Tongue (tissue), 2 donors: ENCODE data around the gene GAL3ST1. TPM values are rescaled to one million over a fixed set of nuclear protein-coding genes. Genes with fewer than 3 reads are reported as not detected.
A peak's percentile ranks its signal among the peaks of the same experiment; 100 is the strongest.
"Not testable (repeated sequence)": the region's sequence is repeated elsewhere in the genome, so short reads cannot be mapped to it uniquely, and the experiment has no call there.

Experiments
- DNase-seq: peaks from one replicate; pipeline ENCODE4 v3.0.0-alpha.2; 2015
- total RNA-seq: library from RNA; depleted of rRNA; stranded (reverse); fragments of >200 nt; gene quantifications from one replicate; pipeline ENCODE4 v1.2.3, GENCODE V29; 2014

GAL3ST1 gene
- total RNA-seq, 1 donor from 2014 or later = 5.3 TPM

DNA sequence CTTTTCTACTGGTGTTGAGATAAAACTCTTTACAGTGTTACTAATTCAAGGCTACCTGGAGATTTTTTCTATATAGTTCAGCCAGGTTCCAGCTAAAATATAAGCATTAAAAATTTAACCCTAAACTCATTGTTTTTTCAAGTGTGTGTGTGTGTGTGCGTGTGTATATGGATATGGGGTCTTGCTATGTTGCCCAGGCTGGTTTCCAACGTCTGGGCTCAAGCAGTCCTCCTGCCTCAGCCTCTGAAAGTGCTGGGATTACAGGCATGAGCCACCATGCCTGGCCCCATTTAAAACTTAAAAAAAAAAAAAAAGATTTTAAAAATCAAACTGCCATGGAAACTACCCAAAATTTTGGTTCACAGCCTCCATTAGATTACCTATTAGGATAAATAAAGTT lies 21.7 kb upstream of the GAL3ST1 start:
- no peak for DNase-seq

DNA sequence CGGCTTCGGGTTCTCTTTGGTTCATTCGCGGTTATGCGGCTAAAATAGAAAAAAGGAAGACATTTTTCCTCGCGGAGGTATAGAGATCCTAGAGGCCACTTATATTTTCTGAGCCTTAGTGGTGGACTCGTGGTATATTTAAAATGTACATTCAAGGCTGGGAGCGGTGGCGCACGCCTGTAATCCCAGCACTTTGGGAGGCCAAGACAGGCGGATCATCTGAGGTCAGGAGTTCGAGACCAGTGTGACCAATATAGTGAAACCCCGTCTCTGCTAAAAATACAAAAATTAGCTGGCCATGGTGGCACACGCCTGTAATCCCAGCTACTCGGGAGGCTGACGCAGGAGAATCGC lies 17.9 kb upstream of the GAL3ST1 start:
- not testable (repeated sequence) for DNase-seq

DNA sequence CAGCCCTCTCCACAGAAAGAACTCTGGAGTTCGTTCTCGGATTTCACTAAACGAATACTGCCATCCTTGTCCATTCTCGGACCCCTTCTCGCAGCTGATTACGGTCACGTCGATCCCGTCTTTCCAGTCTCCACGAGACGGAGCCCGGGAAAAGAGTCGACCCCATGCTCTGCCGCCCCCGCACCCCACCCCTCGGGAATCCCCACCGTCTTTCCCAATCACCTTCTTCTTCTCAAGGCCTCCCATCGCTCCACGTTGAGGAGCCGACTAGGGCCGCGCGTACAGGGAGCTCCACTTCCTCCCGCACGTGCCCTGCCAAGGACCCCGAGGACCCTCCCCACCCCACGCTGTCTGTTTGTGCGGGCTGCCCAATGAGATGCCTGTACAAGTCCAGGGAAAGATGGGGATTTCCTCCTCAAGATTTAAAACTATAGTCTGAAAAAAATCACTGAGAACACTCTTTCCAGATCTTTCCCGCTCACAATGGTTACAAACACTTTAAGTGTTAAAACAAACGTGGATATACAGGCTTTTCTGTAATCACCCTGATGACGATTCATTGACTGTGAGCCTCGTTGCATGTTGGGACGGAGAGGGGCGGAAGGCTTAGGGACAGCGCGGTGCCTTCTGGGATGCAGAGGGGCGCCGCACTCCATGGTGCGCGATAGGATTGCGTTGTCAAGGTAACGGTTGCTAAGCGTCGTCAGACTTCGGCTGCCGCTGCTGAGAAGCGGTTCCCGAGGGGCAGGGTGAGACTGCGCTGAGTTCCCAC lies 17.3 kb upstream of the GAL3ST1 start, which contains the start of gene PES1:
Gene PES1, minus strand, starts transcription at position 323 of the 772 bp plus-strand sequence. Its CDS starts 77 bp downstream, at position 246.
- DNase-seq = peak; percentile 99

GRCh38 chr22:30591191-30591587 lies 16.7 kb upstream of the GAL3ST1 start:
- DNase-seq = no peak

DNA sequence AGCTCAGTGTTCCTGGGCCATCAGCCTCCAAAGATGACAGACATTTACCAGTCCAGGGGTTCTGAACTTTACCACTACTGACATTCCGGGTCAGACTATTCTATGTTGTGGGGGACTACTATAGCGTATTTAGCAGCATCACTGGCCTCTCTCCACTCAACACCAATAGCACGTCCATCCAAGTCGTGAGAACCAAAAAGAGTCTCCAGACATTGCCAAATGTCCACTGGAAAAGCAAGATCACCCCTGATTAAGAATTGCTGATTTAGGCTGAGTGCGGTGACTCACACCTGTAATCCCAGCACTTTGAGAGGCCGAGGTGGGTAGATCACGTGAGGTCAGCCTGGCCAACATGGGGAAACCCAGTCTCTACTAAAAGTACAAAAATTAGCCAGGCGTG lies 11.9 kb upstream of the GAL3ST1 start:
- DNase-seq = no peak

DNA sequence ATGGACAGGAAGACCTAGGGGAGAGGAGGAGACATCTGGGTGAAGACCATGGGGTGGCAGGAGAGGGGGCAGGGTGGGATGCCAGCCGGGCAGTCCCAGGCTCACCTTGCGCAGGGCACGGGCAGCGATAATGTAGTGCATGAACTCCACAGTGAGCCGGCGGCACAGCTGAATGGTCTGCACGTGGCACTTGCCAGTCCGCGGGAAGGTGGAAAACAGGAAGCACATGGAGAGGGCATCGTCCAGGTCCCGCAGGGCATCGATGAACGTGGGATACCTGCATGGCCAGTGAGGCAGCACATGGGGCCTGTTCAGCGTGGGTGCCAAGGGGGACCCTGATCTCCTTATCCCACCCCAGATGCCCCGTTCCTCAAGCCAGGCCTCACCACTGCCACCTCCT lies 10.0 kb upstream of the GAL3ST1 start:
- no peak for DNase-seq

GRCh38 chr22:30582788-30583545 lies 8.5 kb upstream of the GAL3ST1 start:
- no peak for DNase-seq

GRCh38 chr22:30582051-30582450 lies 7.6 kb upstream of the GAL3ST1 start:
- no peak for DNase-seq

DNA sequence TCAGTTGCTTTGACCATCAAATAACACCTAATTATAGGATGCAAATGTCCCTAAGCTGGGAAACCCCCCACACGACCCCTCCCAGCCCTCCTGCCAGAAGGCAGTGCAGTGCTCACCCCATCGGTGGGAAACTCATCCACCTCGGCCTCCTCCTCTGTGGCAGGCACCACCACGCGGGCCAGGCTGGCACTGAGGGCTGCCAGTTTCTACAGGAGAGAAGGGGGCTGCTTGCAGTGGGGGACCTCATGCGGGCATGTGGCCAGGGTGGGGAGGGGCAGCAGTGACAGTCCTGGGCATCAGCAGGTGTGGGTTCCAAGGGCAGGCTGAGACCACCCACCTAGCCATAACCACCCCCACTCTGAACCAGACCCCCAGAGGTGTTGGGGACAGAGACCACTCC lies 6.4 kb upstream of the GAL3ST1 start:
- DNase-seq = no peak

- DNase-seq = no peak
Measured at GRCh38 chr22:30578481-30578880, 4.0 kb upstream of the GAL3ST1 start.

DNA sequence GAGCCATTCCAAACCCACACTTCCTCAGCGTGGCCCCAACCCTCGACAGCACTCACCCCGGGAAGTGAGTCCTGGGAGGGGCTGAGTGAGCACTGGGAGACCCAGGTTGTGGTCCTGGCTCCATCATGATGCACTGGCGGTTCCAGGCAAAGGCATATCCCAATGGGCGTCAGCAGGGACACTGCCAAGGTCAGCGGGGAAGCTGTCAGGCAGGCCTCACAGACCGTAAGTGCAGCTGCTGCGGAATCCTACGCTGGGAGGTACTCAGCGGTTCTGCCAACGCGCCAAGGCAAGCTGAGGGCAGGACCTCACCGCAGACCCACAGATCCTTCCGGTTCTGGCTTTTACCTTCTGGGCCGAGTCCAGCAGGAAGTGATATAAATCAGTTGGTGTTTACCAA lies 1.4 kb upstream of the GAL3ST1 start:
- DNase-seq = no peak

DNA sequence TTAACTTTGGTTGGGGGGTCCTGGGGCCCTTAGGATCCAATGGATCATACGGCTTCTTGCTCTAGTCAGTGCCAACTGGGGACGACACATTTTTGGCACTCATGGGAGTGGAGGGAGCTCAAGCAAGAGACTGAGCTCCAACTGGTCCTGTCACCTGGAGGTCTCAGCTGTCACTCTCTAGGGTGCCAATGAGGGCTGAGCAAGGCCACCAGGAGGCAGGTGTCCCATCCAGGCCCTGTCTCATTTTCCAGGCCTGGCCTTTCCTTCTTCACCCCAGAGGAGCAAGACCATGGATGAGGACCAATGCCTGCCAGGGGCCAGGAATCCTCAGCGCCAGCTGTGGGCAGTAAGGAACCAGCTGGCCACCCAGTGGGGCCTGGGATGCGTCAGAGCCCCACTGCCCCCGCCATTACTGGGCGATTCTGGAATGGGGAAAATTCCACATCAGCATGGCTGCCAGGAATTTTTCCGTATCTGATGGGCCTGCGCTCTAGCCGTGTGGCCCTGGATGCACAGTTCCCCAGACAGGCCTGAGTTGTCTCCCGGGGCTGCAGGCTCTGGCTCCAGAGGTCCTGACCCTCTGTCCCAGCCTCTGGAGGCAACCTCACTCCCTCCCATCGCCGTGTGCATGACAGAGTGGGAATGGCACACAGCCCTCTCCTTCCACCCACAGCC lies 669 bp upstream of the GAL3ST1 start:
- peak; percentile 79 for DNase-seq

DNA sequence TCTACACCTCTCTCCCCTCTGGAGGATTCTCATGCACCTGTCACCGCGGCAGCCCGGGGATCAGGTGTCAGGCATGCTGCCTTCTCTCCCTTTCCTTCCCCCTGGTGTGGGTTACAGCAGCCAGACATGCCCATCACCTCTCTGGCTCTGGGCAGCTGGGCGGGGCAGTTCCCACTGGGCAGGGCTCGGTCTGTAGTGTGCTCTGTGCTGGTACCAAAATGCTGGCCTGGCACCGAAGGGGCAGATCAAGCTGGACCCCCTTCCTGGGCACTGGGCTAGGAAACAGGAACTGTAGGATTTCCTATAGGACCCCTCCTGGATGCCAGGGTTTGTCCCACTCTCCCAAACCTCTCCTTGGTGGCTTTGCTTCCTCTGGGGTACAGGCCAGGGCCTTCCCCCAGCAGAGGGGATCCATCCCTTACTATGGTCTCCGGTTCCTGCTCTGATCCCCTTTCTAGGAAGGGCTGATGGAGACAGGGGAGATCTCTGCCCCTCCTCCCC lies 821 bp downstream of the GAL3ST1 start:
- peak; percentile 54 for DNase-seq

- peak; percentile 20 for DNase-seq
Measured at GRCh38 chr22:30572840-30573593, 1.4 kb downstream of the GAL3ST1 start.

- DNase-seq = no peak
Measured at GRCh38 chr22:30572210-30572609, 2.3 kb downstream of the GAL3ST1 start.

DNA sequence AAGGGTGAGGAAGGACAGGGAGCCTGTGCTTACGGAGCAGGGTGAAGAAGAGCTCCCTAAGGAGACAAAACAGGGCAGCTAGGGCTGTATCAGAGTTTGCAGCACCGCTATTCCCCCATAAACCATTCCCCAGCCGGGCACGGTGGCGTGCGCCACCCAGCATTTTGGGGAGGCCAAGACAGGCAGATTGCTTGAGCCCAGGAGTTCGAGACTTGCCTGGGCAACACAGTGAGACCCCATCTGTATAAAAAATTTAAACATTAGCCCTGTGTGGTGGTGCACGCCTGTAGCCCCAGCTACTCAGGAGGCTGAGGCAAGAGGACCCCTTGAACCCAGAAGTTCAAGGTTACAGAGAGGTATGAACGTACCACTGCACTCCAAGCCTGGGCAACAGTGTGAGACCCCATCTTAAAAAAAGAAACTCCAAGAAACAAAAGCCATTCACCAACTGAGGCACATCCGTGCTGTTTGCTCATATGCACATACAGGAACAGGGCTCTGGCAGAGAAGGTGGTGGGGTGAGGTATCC lies 4.7 kb downstream of the GAL3ST1 start:
- no peak for DNase-seq

DNA sequence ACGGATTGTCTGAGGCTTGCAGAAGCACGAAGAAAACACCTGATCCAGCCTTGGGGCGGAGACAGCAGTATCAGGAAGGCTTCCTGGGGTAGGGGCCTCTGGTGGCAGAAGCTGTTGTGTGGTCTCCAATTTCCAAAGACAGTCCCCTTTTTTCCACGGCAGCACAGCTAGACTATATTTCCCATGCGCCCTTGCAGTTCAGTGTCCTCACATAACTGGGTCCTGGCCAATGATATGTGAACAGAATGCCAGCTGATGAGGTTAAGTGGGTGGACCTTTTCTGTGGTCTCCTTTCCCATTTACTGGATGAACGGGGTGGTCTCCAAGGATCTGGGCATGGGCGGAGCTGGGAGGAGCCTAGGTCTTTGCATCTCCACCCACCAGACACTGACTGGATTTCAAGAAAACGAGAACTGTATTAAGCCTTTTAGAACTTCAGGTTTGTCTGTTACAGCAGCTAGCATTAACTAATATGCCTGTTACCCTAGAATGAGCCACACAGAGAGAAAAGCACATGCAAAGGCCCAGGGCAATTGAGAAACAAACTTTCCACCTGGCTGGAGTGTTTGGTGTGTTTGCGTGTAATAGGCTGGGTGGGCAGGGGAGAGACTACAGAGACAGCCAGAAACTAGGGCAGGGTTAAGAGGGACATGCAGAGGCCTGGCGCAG lies 6.2 kb downstream of the GAL3ST1 start:
- DNase-seq = no peak

DNA sequence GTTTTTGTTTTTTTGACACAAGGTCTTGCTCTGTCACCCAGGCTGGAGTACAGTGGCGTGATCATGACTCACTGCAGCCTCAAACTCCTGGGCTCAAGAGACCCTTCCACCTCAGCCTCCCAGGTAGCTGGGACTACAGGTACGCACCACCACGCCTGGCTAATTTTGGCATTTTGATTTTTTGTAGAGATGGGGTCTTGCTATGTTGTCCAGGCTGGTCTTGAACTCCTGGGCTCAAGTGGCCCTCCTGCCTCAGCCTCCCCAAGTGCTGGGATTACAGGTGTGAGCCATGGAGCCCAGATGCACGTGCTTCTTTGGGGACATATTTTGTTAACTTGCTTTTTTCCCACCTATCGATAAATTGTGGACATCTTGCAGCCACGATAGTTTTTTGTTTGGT lies 7.2 kb downstream of the GAL3ST1 start:
- not testable (repeated sequence) for DNase-seq

DNA sequence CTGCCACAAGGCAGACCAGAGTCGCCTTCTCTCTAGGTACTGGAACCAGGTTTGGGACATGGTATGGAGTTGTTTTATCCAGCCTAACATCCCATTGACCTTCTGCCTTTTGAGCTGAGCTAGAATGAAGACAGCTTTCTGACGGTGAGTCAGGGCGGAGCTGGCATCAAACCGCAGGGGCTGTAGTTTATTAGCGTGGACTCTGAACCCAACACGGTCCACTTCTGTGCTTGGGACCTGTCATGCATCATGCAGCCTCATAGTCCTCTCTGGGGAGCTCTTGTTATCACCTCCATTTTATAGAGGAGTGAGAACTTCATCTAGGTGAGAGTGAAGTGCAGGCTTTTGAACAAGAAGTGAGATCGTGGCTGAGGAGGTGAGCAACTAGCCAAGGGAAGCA lies 8.3 kb downstream of the GAL3ST1 start:
- DNase-seq = no peak

- DNase-seq = no peak
Measured at GRCh38 chr22:30565341-30565740, 9.1 kb downstream of the GAL3ST1 start.

DNA sequence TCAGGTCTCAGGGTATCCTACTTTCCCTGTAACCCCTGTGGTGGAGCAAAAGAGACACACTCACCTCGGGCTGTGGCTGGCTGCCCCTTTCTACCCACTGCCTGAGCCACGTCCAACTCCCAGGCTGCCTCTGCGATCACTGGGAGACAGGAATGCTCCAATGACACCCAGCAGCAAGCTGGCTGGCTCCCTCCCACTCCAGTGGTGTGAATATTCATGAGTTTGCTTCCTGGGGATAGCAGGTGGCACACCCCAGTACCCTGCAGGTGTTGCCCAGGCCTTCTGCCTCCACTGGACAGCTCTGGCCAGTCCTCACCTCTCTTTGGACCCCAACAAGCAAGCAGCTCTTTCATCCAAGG lies 9.7 kb downstream of the GAL3ST1 start:
- DNase-seq = no peak
